Breast epithelium (tissue), 3 donors: ENCODE measurements around the gene BACH2.

Source experiments
- POLR2AphosphoS5 ChIP-seq, 3 donors: sonication (generic); formaldehyde crosslinking; IDR thresholded peaks; one replicate each; pipeline ENCODE4 v1.6.1; 2017; ENCODE audit warnings: antibody characterized with exemption in 3 of 3
- TF ChIP-seq, protein P1 (sequence below), 3 donors: fragments of 450-650 bp; IDR thresholded peaks; one replicate each; pipeline ENCODE4 v1.5.1; 2016 to 2017; ENCODE audit warnings: antibody characterized with exemption in 3 of 3, mild to moderate bottlenecking in 3 of 3, moderate library complexity in 3 of 3

GRCh38 chr6:90264561-90264960, 32.1 kb downstream of the BACH2 start:
- TF ChIP-seq, protein P1, sequence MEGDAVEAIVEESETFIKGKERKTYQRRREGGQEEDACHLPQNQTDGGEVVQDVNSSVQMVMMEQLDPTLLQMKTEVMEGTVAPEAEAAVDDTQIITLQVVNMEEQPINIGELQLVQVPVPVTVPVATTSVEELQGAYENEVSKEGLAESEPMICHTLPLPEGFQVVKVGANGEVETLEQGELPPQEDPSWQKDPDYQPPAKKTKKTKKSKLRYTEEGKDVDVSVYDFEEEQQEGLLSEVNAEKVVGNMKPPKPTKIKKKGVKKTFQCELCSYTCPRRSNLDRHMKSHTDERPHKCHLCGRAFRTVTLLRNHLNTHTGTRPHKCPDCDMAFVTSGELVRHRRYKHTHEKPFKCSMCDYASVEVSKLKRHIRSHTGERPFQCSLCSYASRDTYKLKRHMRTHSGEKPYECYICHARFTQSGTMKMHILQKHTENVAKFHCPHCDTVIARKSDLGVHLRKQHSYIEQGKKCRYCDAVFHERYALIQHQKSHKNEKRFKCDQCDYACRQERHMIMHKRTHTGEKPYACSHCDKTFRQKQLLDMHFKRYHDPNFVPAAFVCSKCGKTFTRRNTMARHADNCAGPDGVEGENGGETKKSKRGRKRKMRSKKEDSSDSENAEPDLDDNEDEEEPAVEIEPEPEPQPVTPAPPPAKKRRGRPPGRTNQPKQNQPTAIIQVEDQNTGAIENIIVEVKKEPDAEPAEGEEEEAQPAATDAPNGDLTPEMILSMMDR (IDR thresholded peaks at IDR 0.05), result no peak
- TF ChIP-seq POLR2AphosphoS5 (IDR thresholded peaks at IDR 0.05), result no peak
